ENCODE data around the gene LOXL3. TPM values are rescaled to one million over a fixed set of nuclear protein-coding genes. Genes with fewer than 3 reads are reported as not detected.

The LOXL3 gene
- polyA plus RNA-seq, 1 of the 3 experiments (the other 2 are of a cell fraction), result 47.9 TPM

GRCh38 chr2:74532222-74532621 is 21.5 kb downstream of the LOXL3 start:
- Histone ChIP-seq H3K9me3 (no peaks in the 10 kb centered on the region), H3K9ac (no peak overlapping the region), H3K4me3 (ENCODE audit: low read depth in 2 of 2, low read length in 1 of 2) (no peak overlapping the region; a peak in 1 of 4 replicates), H3K27me3 (ENCODE audit: insufficient read depth) (no peaks in the 10 kb centered on the region), H4K20me1 (ENCODE audit: insufficient read depth) (no peaks in the 10 kb centered on the region), H3K4me2 (peak overlapping the region; percentile 85; the same call in 1 of the 2 replicates), H3K27ac (ENCODE audit: low read depth in 2 of 2, low read length in 1 of 2) (no peak overlapping the region), H3K9me2 (no peaks in the 10 kb centered on the region), H3K79me2 (ENCODE audit: insufficient read depth) (peaks cover 45% of the 10 kb centered on the region), H2AFZ (ENCODE audit: low read depth) (no peak overlapping the region), H3K36me3 (replicated peaks in 1 of 2; ENCODE audit: control insufficient read depth in 1 of 2, insufficient read depth in 2 of 2, low read length in 1 of 2) (peaks cover 19 to 34% of the 10 kb centered on the region in 2 experiments), H3K4me1 (ENCODE audit: control insufficient read depth in 1 of 2, insufficient read depth in 2 of 2, low read depth in 1 of 2, low read length in 1 of 2) (peaks cover 13 to 22% of the 10 kb centered on the region in 2 experiments), H3F3A (replicated peaks; ENCODE audit: insufficient read depth) (peaks cover 18% of the 10 kb centered on the region)
- POLR2A ChIA-PET, result interaction anchor here (1.5 to 2.9 kb wide), 4 partner anchors 10 to 49 kb away, joined by 5 to 11 read pairs (median 8); partner anchors contain the start of genes CCDC142, PCGF1 and TTC31
- TF ChIP-seq NRF1 (IDR thresholded peaks at IDR 0.05; ENCODE audit: low read depth, low read length), result no peak
- TF ChIP-seq SMC3 (IDR thresholded peaks at IDR 0.05; ENCODE audit: low read depth, low read length), result peak; percentile 60
- TF ChIP-seq, protein P1, sequence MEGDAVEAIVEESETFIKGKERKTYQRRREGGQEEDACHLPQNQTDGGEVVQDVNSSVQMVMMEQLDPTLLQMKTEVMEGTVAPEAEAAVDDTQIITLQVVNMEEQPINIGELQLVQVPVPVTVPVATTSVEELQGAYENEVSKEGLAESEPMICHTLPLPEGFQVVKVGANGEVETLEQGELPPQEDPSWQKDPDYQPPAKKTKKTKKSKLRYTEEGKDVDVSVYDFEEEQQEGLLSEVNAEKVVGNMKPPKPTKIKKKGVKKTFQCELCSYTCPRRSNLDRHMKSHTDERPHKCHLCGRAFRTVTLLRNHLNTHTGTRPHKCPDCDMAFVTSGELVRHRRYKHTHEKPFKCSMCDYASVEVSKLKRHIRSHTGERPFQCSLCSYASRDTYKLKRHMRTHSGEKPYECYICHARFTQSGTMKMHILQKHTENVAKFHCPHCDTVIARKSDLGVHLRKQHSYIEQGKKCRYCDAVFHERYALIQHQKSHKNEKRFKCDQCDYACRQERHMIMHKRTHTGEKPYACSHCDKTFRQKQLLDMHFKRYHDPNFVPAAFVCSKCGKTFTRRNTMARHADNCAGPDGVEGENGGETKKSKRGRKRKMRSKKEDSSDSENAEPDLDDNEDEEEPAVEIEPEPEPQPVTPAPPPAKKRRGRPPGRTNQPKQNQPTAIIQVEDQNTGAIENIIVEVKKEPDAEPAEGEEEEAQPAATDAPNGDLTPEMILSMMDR (IDR thresholded peaks at IDR 0.05), result peak; percentile 61
- TF ChIP-seq RAD21 (IDR thresholded peaks at IDR 0.05; ENCODE audit: low read length), result peak; percentile 80
- DNase-seq, result no peak
- CTCF ChIA-PET, result interaction anchor here (0.6 to 7.8 kb wide), 33 partner anchors 8 to 282 kb away, joined by 3 to 102 read pairs (median 6); partner anchors contain the start of genes C2orf81, CCDC142, MOGS and MRPL53

- H3K27ac ChIP-seq (ENCODE audit: low read depth in 2 of 2, low read length in 1 of 2), result peak overlapping the region in 1 of 2 experiments; percentile 87; a peak in 1 of 4 replicates
- H3K79me2 ChIP-seq (ENCODE audit: insufficient read depth), result peaks cover 45% of the 10 kb centered on the region
- H3K9me2 ChIP-seq, result no peaks in the 10 kb centered on the region
- H3K4me3 ChIP-seq (ENCODE audit: low read depth in 2 of 2, low read length in 1 of 2), result peak overlapping the region; percentile 83 to 99; a peak in 1 of 4 replicates
- H3K4me2 ChIP-seq, result peak overlapping the region; percentile 85
- peaks cover 18% of the 10 kb centered on the region for H3F3A ChIP-seq (replicated peaks; ENCODE audit: insufficient read depth)
- no peak overlapping the region for H2AFZ ChIP-seq (ENCODE audit: low read depth)
- ChIA-PET POLR2A (interaction anchor here (1.1 to 2.9 kb wide), 6 partner anchors 10 to 59 kb away, joined by 3 to 11 read pairs (median 8); partner anchors contain the start of genes CCDC142, MRPL53, PCGF1 and TTC31), CTCF (interaction anchor here (0.6 to 7.8 kb wide), 33 partner anchors 8 to 282 kb away, joined by 3 to 102 read pairs (median 6); partner anchors contain the start of genes C2orf81, CCDC142, MOGS and MRPL53)
- H3K9me3 ChIP-seq, result no peaks in the 10 kb centered on the region
- H3K36me3 ChIP-seq (replicated peaks in 1 of 2; ENCODE audit: control insufficient read depth in 1 of 2, insufficient read depth in 2 of 2, low read length in 1 of 2), result peaks cover 25 to 40% of the 10 kb centered on the region in 2 experiments
- no peaks in the 10 kb centered on the region for H3K27me3 ChIP-seq (ENCODE audit: insufficient read depth)
- WGBS (ENCODE audit: low lambda C conversion rate), result 91% methylated on average over 7 of the region's 7 CpGs
- no peak for DNase-seq
- H3K4me1 ChIP-seq (ENCODE audit: control insufficient read depth in 1 of 2, insufficient read depth in 2 of 2, low read depth in 1 of 2, low read length in 1 of 2), result peaks cover 13 to 22% of the 10 kb centered on the region in 2 experiments
- H4K20me1 ChIP-seq (ENCODE audit: insufficient read depth), result no peaks in the 10 kb centered on the region
- TF ChIP-seq TAF1 (IDR thresholded peaks at IDR 0.05; ENCODE audit: borderline replicate concordance, low read depth, low read length) (no peak), POLR2AphosphoS5 (IDR thresholded peaks at IDR 0.05; ENCODE audit: low read depth, low read length) (peak; percentile 3; the same call in 1 of the 2 replicates), ZBTB33 (IDR thresholded peaks at IDR 0.05; ENCODE audit: borderline replicate concordance, low read depth) (no peak), GATA2 (CRISPR knock-in tag; IDR thresholded peaks at IDR 0.05) (no peak)
- TF ChIP-seq, protein P2, sequence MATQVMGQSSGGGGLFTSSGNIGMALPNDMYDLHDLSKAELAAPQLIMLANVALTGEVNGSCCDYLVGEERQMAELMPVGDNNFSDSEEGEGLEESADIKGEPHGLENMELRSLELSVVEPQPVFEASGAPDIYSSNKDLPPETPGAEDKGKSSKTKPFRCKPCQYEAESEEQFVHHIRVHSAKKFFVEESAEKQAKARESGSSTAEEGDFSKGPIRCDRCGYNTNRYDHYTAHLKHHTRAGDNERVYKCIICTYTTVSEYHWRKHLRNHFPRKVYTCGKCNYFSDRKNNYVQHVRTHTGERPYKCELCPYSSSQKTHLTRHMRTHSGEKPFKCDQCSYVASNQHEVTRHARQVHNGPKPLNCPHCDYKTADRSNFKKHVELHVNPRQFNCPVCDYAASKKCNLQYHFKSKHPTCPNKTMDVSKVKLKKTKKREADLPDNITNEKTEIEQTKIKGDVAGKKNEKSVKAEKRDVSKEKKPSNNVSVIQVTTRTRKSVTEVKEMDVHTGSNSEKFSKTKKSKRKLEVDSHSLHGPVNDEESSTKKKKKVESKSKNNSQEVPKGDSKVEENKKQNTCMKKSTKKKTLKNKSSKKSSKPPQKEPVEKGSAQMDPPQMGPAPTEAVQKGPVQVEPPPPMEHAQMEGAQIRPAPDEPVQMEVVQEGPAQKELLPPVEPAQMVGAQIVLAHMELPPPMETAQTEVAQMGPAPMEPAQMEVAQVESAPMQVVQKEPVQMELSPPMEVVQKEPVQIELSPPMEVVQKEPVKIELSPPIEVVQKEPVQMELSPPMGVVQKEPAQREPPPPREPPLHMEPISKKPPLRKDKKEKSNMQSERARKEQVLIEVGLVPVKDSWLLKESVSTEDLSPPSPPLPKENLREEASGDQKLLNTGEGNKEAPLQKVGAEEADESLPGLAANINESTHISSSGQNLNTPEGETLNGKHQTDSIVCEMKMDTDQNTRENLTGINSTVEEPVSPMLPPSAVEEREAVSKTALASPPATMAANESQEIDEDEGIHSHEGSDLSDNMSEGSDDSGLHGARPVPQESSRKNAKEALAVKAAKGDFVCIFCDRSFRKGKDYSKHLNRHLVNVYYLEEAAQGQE (IDR thresholded peaks at IDR 0.05; ENCODE audit: low read depth, low read length), result no peak
- TF ChIP-seq, protein P3, sequence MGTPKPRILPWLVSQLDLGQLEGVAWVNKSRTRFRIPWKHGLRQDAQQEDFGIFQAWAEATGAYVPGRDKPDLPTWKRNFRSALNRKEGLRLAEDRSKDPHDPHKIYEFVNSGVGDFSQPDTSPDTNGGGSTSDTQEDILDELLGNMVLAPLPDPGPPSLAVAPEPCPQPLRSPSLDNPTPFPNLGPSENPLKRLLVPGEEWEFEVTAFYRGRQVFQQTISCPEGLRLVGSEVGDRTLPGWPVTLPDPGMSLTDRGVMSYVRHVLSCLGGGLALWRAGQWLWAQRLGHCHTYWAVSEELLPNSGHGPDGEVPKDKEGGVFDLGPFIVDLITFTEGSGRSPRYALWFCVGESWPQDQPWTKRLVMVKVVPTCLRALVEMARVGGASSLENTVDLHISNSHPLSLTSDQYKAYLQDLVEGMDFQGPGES (IDR thresholded peaks at IDR 0.05; ENCODE audit: low read depth, low read length), result no peak
- H3K9ac ChIP-seq, result no peak overlapping the region
Observed at GRCh38 chr2:74531666-74532065, 22.1 kb downstream of the LOXL3 start.
